ENCODE measurements around the gene RALBP1.
"Not testable (repeated sequence)": the region's sequence is repeated elsewhere in the genome, so short reads cannot be mapped to it uniquely, and the experiment has no call there.

RALBP1 gene

DNA sequence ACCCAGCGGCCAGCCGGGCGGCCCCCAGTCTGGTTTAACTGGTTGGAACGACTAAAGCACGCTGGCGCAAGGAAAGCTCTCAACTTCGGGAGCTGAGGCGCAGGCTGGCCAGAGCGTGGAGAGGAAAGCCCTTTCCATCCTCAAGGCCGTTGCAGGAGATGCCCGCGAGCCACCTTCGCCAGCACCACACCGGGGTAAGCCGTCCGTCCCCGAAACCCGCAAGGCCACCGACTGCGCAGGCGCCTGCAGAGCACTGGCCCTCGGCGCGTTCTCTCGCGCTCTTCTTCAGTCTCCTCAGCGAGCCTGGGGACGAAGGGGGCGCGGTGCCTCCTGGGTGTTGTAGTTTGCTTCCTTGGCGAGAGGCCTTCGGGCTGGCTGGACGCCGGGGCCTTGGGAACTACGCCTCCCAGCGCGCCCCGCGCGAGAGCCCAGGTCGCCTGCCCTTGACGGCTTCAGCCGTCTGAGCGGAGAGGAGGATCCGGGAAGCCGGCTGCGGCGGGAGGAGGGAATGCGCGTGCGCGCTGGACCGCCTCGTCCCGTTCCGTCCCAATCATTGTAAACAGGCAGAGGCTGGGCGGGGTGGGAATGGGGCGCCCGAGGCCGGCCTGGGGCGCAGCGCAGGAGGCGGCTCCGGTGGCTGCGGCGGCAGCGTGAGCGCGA lies at the start of gene RALBP1:
Gene RALBP1 (plus strand): TSS at position 531 of the 660 bp plus-strand sequence. CDS start 37,533 bp downstream, outside the sequence.
- TF ChIP-seq, protein P1, sequence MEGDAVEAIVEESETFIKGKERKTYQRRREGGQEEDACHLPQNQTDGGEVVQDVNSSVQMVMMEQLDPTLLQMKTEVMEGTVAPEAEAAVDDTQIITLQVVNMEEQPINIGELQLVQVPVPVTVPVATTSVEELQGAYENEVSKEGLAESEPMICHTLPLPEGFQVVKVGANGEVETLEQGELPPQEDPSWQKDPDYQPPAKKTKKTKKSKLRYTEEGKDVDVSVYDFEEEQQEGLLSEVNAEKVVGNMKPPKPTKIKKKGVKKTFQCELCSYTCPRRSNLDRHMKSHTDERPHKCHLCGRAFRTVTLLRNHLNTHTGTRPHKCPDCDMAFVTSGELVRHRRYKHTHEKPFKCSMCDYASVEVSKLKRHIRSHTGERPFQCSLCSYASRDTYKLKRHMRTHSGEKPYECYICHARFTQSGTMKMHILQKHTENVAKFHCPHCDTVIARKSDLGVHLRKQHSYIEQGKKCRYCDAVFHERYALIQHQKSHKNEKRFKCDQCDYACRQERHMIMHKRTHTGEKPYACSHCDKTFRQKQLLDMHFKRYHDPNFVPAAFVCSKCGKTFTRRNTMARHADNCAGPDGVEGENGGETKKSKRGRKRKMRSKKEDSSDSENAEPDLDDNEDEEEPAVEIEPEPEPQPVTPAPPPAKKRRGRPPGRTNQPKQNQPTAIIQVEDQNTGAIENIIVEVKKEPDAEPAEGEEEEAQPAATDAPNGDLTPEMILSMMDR (IDR thresholded peaks at IDR 0.05; ENCODE audit: insufficient read depth, missing control alignments): peak; percentile 22
- no peak for FAIRE-seq
- peak; percentile 78 for DNase-seq (ENCODE audit: insufficient read length, low spot score)

DNA sequence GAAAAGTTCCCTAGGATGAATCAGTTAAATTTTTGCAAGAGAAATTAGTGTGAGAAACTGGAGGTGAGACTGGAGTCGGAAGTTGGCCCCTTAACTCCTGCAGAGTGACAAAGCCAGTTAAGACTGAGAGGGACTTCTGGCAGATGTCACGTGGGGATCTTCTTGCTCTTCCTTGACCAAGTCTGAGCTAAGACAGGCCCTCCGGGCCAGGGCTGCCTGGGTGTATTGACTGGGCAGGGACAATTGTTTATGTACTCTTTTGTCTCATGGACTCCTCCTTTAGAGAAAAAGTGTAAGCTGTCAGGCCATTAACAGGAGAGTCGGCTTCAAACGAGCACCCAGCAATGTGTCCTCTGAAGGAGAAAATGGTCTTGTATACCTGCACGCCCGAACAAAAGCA lies 48.6 kb upstream of the RALBP1 start:
- FAIRE-seq: no peak
- TF ChIP-seq, protein P1 (IDR thresholded peaks at IDR 0.05; ENCODE audit: insufficient read depth, missing control alignments): no peak
- no peak for DNase-seq (ENCODE audit: insufficient read length, low spot score)

DNA sequence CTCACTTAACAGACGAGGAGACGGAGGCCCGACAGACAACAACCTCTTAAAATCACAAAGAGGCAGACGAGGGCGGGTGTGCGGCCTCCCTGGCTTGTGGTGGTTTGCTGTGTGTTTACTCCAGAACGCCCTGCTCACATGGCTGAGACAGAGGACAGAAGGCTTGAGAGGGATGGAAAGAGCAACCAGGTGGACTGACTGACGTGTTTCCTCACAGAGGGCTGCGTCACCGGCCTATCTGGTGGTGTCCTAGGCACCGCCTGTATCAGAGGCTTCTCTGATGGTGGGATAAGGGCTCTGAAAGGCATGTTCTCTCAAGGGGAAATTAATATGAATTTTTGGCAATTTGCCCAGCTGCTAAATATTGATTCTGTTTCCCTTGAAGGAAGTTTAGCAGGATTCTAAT lies 47.0 kb upstream of the RALBP1 start:
- FAIRE-seq (no peak), DNase-seq (ENCODE audit: insufficient read length, low spot score) (no peak)
- TF ChIP-seq, protein P1 (IDR thresholded peaks at IDR 0.05; ENCODE audit: insufficient read depth, missing control alignments): no peak

DNA sequence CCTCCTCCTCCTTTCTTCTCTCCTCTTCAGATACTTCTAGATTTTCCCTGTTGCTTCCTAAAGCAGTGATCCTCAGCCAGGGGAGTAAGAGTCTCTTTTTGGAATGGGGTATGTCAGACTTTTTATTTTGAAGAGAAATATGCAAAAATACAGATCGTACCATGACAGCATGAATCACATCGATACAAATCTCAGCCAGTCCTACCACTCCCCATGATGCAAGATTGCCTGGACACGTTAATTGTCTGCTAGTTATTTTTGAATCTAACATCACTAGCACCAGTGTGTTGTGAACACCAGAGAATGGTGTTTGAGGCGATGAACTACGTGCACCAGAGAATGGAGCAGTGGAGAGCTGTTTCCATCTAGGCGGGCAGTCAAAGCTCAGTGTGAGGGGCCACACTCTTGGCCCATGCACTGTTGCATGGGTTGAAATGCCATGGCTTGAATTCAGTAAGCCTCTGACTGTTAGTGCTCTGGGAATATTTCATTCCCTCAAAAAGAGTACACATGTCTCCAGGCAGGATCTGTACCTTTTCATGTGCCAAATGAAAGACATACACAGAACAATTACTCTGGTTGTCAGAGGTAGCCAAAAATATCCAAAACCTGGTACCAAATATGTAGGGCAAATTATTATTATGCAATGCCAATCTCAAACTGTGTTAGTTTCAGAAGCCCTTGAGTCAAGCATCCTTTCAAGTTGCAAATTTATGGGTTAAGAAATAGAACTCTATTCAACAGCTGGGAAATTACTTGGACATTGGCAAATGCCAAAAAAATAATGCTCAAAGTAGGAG lies 46.3 kb upstream of the RALBP1 start:
- no peak for FAIRE-seq
- TF ChIP-seq, protein P1 (IDR thresholded peaks at IDR 0.05; ENCODE audit: insufficient read depth, missing control alignments): no peak
- DNase-seq (ENCODE audit: insufficient read length, low spot score): no peak

DNA sequence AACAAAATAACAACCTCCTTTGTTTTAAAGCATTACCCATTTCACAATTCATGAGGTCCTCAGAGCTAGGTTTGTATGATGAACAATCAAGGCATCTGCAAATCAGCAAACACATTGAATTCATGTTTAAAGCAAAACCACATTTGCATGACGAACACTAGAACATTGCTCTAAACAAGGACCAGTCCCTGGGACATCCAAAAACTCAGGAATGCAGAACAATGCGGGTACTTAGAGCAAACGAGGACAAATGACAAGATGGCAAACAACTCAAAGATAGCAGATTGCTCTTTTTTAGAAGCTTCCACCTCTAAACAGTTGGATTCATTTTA lies 45.7 kb upstream of the RALBP1 start:
- DNase-seq (ENCODE audit: insufficient read length, low spot score): no peak
- no peak for FAIRE-seq
- TF ChIP-seq, protein P1 (IDR thresholded peaks at IDR 0.05; ENCODE audit: insufficient read depth, missing control alignments): no peak

DNA sequence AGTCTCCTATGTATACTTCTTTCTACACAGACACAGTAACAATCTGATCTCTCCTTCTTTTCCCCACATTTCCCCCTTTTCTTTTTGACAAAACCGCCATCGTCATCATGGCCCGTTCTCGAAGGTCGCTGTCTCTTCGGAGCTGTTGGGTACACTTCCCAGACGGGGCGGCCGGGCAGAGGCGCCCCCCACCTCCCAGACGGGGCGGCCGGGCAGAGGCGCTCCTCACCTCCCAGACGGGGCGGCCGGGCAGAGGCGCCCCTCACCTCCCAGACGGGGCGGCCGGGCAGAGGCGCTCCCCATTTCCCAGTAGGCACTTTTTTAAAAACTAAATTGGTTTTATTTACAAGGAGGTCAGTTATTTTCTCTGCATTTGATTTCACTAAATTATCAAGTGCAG lies 45.0 kb upstream of the RALBP1 start:
- FAIRE-seq; DNase-seq (ENCODE audit: insufficient read length, low spot score): not testable (repeated sequence)

DNA sequence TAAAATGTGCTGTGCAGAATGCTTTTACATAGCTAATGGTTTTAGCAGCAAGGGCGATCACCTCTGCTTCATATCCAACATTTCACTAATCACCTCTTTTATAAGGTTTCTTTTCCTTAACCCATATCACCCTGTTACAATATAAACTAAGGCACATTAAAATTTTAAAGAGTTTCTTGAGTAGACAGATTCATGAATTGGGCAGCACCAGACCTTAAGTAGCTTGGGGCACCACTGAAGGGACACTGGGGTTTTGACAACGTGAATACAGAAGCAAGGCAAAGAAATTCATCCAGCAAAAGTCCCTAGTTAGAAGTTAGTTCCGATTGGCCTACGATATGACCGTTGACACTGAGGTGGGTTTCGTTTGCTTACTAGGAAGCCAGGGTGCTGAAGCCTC lies 44.0 kb upstream of the RALBP1 start:
- TF ChIP-seq, protein P1 (IDR thresholded peaks at IDR 0.05; ENCODE audit: insufficient read depth, missing control alignments): no peak
- no peak for DNase-seq (ENCODE audit: insufficient read length, low spot score)
- FAIRE-seq: no peak

DNA sequence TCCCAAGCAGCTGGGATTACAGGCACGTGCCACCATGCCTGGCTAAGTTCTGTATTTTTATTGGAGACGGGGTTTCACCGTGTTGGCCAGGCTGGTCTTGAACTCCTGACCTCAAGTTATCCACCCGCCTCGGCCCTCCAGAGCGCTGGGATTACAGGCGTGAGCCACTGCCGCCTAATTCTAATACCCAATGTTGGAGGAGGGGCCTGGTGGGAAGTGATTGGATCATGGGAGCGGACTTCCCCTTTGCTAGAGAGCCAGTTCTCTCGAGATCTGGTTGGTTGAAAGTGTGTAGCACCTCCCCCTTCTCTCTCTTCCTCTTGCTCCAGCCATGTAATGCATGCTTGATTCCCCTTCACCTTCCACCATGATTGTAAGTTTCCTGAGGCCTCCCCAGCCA lies 42.2 kb upstream of the RALBP1 start:
- FAIRE-seq; DNase-seq (ENCODE audit: insufficient read length, low spot score): not testable (repeated sequence)

Measured in D721Med (cell line).